ENCODE results near the gene KCNC4.

The KCNC4 gene

GRCh38 chr1:110212169-110213142, 2.3 kb downstream of the KCNC4 start:
- peaks cover 7% of the 10 kb centered on the region for H3K27me3 ChIP-seq (ENCODE audit: insufficient read depth, poor library complexity, severe bottlenecking)
- H3K27ac ChIP-seq (replicated peaks): no peak overlapping the region
- no peak for DNase-seq (ENCODE audit: low read depth in 1 of 2, low spot score in 1 of 2)
- TF ChIP-seq POLR2AphosphoS5 (IDR thresholded peaks at IDR 0.05; ENCODE audit: low read depth): no peak
- TF ChIP-seq CTCF (IDR thresholded peaks at IDR 0.05; ENCODE audit: insufficient read depth, low read length): no peak
- no peak for TF ChIP-seq GABPA (IDR thresholded peaks at IDR 0.05; ENCODE audit: low read depth)
- no peak for TF ChIP-seq SPI1 (IDR thresholded peaks at IDR 0.05; ENCODE audit: borderline replicate concordance, low read depth)
- no peak for TF ChIP-seq REST (IDR thresholded peaks at IDR 0.05; ENCODE audit: insufficient replicate concordance, low read depth)
- no peak overlapping the region for H3K4me3 ChIP-seq (replicated peaks; ENCODE audit: insufficient read depth, low read length)

- H3K27me3 ChIP-seq (ENCODE audit: insufficient read depth, poor library complexity, severe bottlenecking): peaks cover 7% of the 10 kb centered on the region
- no peak overlapping the region for H3K4me3 ChIP-seq (replicated peaks; ENCODE audit: insufficient read depth, low read length)
- DNase-seq (ENCODE audit: low read depth in 1 of 2, low spot score in 1 of 2): no peak
- no peak overlapping the region for H3K27ac ChIP-seq (replicated peaks)
- no peak for TF ChIP-seq POLR2AphosphoS5 (IDR thresholded peaks at IDR 0.05; ENCODE audit: low read depth)
- no peak for TF ChIP-seq GABPA (IDR thresholded peaks at IDR 0.05; ENCODE audit: low read depth)
- TF ChIP-seq REST (IDR thresholded peaks at IDR 0.05; ENCODE audit: insufficient replicate concordance, low read depth): no peak
- TF ChIP-seq SPI1 (IDR thresholded peaks at IDR 0.05; ENCODE audit: borderline replicate concordance, low read depth): no peak
- TF ChIP-seq CTCF (IDR thresholded peaks at IDR 0.05; ENCODE audit: insufficient read depth, low read length): no peak
Measured at GRCh38 chr1:110213143-110213540, 3.0 kb downstream of the KCNC4 start.

DNA sequence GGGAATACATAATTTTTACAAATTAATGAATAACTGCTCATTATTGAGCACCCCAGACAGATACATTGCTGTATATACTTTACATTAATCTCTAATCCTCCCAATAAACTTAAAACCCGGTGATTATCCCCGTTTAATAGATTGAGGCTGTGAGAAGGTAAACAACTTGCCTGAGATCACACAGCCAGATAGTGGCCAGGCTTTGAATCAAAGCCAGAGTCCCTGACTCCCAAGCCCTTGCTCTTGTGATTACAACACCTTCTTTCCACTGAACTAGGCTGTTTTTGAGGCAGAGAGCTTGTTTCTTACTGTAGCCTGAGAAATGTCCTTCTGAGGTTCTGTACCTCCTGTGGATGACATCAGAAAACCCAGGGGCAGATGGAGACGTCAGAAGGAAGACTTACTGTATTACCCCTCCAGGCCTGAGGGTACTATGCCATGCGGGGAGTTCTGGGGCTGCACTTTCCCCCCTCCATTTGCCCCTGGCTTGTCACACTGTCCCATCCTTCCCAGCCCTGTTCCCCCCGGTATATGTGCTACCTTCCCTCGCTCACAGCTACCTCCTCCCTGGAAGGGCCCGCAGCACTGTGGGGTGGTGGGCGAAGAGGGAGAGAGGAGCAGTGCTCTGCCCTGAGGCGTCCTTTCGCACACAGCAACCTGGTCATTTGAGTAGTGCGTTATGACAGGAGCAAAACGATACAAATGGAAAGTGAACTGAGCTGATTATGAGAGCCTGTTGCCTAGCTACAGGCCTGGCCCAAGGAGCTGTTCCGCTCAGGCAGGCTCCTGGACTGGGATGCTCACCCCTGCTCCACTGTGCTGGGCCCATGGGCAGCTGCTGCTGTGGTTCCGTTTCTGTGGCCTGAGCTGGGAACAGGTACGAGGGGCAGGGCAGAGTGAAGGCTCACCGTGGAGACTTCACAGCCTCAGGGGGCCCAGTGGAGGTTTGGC, 4.6 kb downstream of the KCNC4 start:
- Histone ChIP-seq H3K4me3 (replicated peaks; ENCODE audit: insufficient read depth, low read length) (no peak overlapping the region), H3K27ac (replicated peaks) (no peak overlapping the region), H3K27me3 (ENCODE audit: insufficient read depth, poor library complexity, severe bottlenecking) (peaks cover 5% of the 10 kb centered on the region)
- TF ChIP-seq POLR2AphosphoS5 (IDR thresholded peaks at IDR 0.05; ENCODE audit: low read depth): no peak
- TF ChIP-seq SPI1 (IDR thresholded peaks at IDR 0.05; ENCODE audit: borderline replicate concordance, low read depth): no peak
- TF ChIP-seq REST (IDR thresholded peaks at IDR 0.05; ENCODE audit: insufficient replicate concordance, low read depth): no peak
- TF ChIP-seq GABPA (IDR thresholded peaks at IDR 0.05; ENCODE audit: low read depth): no peak
- TF ChIP-seq CTCF (IDR thresholded peaks at IDR 0.05; ENCODE audit: insufficient read depth, low read length): no peak
- no peak for DNase-seq (ENCODE audit: low read depth in 1 of 2, low spot score in 1 of 2)
